Neural crest cell (in vitro differentiated cells): Measurements from ENCODE around the gene AKIP1. TPM values are rescaled to one million over a fixed set of nuclear protein-coding genes. Genes with fewer than 3 reads are reported as not detected.

ENCODE experiments used
- DNase-seq: peaks from one replicate; pipeline ENCODE4 v3.0.0; 2021; ENCODE audit warnings: low read depth, mixed read lengths, low spot score
- H3K27ac Mint-ChIP-seq: one replicate; pipeline ENCODE4 v1.8.0; 2021; ENCODE audit warnings: mild to moderate bottlenecking, mixed read lengths; ENCODE audit not compliant: unreplicated experiment
- H3K27me3 Mint-ChIP-seq: 2 replicates; pipeline ENCODE4 v1.8.0; 2021; ENCODE audit warnings: low read depth, mild to moderate bottlenecking, mixed read lengths
- H3K36me3 Mint-ChIP-seq: 2 replicates; pipeline ENCODE4 v1.8.0; 2021; ENCODE audit warnings: low read depth, mild to moderate bottlenecking, mixed read lengths
- H3K4me1 Mint-ChIP-seq: 2 replicates; pipeline ENCODE4 v1.8.0; 2021; ENCODE audit warnings: mixed read lengths
- H3K4me3 Mint-ChIP-seq: one replicate; pipeline ENCODE4 v1.8.0; 2021; ENCODE audit warnings: mild to moderate bottlenecking, mixed read lengths
- H3K9me3 Mint-ChIP-seq: 2 replicates; pipeline ENCODE4 v1.8.0; 2021; ENCODE audit warnings: mixed read lengths
- long read RNA-seq: library from polyadenylated mRNA; unstranded; transcript quantifications from one replicate; pipeline ENCODE4 v2.0.0, GENCODE V29; 2020
- total RNA-seq: library from RNA; stranded (reverse); gene quantifications from 2 replicates; pipeline ENCODE4 v1.2.1, GENCODE V29; 2021
- TF ChIP-seq, protein P1 (sequence below): fragments of 200-600 bp; sonication (generic); conservative IDR thresholded peaks from 2 replicates; pipeline ENCODE4 v1.5.0; 2021; ENCODE audit warnings: antibody characterized with exemption, mild to moderate bottlenecking

The AKIP1 gene, protein sequence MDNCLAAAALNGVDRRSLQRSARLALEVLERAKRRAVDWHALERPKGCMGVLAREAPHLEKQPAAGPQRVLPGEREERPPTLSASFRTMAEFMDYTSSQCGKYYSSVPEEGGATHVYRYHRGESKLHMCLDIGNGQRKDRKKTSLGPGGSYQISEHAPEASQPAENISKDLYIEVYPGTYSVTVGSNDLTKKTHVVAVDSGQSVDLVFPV
- 29.7 and 31.5 TPM in 2 replicates for total RNA-seq
- long read RNA-seq, transcript AKIP1-210 (5 exons, 1,022 nt): major isoform, 6 of 23 reads
- long read RNA-seq, transcript AKIP1-204 (4 exons, 1,084 nt): major isoform, 6 of 23 reads
- long read RNA-seq, partial matches to known transcripts: 0 of 23 reads
- long read RNA-seq, other reads (novel, unspliced or antisense): 6 of 23 reads

DNA sequence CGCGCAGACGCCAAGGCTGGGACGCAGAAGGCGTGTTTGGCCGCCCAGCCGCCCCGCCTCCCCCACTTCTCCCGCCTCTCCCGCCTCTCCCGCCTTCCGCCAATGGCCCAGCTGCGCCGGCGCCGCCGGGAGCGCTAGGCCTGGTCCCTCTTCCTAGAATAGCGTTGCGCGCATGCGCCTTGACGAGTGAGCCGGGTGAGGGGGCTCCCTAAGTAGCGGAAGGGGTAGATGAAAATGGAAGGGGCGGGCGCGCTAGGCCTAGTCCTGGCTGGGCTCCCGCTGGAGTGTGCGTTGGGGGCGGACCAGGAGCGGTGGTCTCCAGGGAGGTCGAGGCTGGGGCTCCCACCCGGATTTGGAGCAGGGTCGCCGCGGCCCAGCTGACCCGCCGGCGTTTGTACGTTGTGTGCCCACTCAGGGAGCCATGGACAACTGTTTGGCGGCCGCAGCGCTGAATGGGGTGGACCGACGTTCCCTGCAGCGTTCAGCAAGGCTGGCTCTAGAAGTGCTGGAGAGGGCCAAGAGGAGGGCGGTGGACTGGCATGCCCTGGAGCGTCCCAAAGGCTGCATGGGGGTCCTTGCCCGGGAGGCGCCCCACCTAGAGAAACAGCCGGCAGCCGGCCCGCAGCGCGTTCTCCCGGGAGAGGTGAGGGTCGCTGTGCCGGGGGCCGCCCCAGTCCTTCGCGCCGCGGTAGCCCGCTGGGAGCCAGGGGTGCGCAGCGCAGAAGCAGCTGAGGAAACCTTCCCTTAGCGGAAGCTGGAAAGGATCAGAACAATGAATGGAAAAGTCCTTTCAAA lies at the start of gene AKIP1:
TSS of gene AKIP1 (plus strand) at position 161 of the 795 bp plus-strand sequence. CDS start at position 422, 261 bp downstream.
- Mint-ChIP-seq H3K27ac (peak within 1 kb of the TSS; percentile 87), H3K36me3 (peaks cover 4% of the 10 kb centered on the region), H3K27me3 (peaks cover 26% of the 10 kb centered on the region), H3K4me3 (peak within 1 kb of the TSS; percentile 96), H3K9me3 (no peaks in the 10 kb centered on the region), H3K4me1 (peaks cover 38% of the 10 kb centered on the region)
- TF ChIP-seq, protein P1, sequence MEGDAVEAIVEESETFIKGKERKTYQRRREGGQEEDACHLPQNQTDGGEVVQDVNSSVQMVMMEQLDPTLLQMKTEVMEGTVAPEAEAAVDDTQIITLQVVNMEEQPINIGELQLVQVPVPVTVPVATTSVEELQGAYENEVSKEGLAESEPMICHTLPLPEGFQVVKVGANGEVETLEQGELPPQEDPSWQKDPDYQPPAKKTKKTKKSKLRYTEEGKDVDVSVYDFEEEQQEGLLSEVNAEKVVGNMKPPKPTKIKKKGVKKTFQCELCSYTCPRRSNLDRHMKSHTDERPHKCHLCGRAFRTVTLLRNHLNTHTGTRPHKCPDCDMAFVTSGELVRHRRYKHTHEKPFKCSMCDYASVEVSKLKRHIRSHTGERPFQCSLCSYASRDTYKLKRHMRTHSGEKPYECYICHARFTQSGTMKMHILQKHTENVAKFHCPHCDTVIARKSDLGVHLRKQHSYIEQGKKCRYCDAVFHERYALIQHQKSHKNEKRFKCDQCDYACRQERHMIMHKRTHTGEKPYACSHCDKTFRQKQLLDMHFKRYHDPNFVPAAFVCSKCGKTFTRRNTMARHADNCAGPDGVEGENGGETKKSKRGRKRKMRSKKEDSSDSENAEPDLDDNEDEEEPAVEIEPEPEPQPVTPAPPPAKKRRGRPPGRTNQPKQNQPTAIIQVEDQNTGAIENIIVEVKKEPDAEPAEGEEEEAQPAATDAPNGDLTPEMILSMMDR: no peak
- DNase-seq: peak; percentile 98

DNA sequence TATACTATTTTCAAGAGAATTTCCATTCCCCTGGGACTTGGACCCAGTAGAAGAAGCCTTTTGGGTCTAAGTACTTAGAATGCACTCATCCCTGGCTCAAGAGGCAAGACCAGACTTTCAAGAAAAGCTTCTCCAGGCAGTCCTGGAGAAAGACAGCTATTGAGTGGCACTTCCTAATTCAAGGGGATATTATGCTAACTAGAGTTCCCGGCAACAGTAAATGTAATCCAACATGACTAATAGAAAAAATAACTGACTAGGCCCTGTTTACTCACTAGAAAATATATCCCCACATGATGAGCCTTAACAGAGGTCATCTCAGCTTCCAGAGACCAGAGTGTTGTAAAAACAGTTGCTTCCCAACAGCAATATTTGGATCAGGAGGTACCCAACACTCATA lies 47.2 kb upstream of the AKIP1 start:
- TF ChIP-seq, protein P1: no peak
- peaks cover 30% of the 10 kb centered on the region for H3K4me1 Mint-ChIP-seq
- peaks cover 5% of the 10 kb centered on the region for H3K9me3 Mint-ChIP-seq
- no peaks in the 10 kb centered on the region for H3K27me3 Mint-ChIP-seq
- no peaks in the 10 kb centered on the region for H3K36me3 Mint-ChIP-seq
- H3K4me3 Mint-ChIP-seq: no peak overlapping the region
- no peak for DNase-seq
- H3K27ac Mint-ChIP-seq: no peak overlapping the region

DNA sequence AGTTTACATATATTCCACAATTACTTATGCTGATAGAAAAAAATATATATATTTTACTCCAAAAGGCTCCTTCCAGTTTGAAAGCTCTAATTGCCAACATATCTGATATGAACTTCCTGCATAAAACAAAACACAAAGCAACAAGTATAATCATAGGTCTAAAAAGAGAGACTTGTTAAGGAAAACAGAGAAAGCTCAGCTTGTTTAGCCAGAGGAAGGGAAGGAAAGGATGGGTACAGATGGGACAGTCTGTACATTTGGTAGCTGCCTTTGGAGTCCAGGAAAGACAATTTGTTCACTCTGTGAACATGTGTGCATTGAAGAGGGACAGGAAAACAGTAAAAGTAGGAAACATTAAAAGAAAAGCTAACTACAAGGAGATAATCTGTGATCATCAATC lies 45.7 kb upstream of the AKIP1 start:
- no peak for DNase-seq
- Mint-ChIP-seq H3K9me3 (peaks cover 5% of the 10 kb centered on the region), H3K4me1 (peaks cover 32% of the 10 kb centered on the region), H3K4me3 (peak overlapping the region; percentile 22), H3K27ac (peak overlapping the region; percentile 38), H3K36me3 (no peaks in the 10 kb centered on the region), H3K27me3 (no peaks in the 10 kb centered on the region)
- TF ChIP-seq, protein P1: no peak

DNA sequence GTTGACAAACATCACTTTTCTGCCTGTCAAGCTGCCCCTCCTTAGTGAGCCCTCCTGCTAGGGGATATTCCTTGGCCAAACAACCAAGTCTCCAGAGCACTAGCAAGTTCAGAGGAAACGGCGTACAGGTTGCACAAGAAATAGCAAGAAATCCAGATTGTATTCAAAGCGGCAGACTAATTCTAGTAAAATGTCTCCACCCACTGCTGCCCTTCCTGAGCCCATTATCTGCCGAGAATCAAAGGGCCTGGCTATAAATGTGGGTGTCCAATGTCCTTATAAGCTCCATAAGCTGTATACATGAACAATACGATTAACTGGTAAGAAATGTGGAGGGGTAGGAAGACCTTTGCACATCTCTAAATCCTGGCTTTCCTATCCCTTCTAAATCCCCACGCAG lies 44.0 kb upstream of the AKIP1 start:
- DNase-seq: no peak
- H3K4me3 Mint-ChIP-seq: peak overlapping the region; percentile 45
- H3K27me3 Mint-ChIP-seq: no peaks in the 10 kb centered on the region
- no peak overlapping the region for H3K27ac Mint-ChIP-seq
- TF ChIP-seq, protein P1: no peak
- no peaks in the 10 kb centered on the region for H3K9me3 Mint-ChIP-seq
- peaks cover 41% of the 10 kb centered on the region for H3K4me1 Mint-ChIP-seq
- no peaks in the 10 kb centered on the region for H3K36me3 Mint-ChIP-seq

DNA sequence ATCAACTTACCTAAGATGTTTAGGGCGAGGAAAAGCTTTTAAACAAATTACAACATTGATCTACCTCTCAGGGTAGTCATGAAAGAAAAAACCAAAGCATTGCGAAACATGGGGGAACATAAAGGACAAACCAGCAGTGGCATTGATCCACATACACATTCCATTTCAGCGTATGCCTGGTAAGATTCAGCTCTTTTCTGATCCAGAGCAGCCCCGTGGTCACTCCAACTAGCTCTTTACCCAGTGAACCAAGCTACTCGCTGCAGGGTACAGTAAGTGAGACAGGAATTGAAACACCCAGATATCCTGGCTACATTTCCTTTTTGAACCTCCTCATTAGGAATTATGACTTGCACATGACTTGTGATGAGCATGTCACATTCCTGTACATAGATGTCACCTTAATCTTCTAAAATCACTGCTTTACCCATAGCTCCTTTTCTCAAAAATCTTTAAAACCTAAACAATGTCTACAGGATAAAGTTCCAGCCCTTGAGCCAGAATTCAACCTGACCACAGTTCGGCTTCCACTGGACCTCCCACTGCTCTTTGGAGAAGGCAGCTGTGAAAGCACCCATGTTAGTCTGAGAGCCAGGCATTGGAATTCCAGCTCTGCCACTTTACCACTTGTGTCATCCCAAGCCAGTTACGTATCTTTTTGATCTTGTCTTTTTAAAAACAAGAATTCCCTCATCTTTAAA lies 42.9 kb upstream of the AKIP1 start:
- Mint-ChIP-seq H3K4me3 (peak overlapping the region; percentile 78), H3K27me3 (no peaks in the 10 kb centered on the region), H3K36me3 (no peaks in the 10 kb centered on the region), H3K27ac (no peak overlapping the region), H3K9me3 (no peaks in the 10 kb centered on the region), H3K4me1 (peaks cover 41% of the 10 kb centered on the region)
- no peak for DNase-seq
- TF ChIP-seq, protein P1: no peak
